Caco-2 (cell line): ENCODE results near the gene CYP11A1. TPM values are rescaled to one million over a fixed set of nuclear protein-coding genes. Genes with fewer than 3 reads are reported as not detected.

Source experiments
- BruUV-seq: library from RNA; stranded (reverse); fragments of 400-500 nt; replicated peaks from 2 replicates; lab custom pipeline; 2021; lab: Mats Ljungman, UMichigan
- CTCF ChIA-PET: fragments of 300-600 bp; sonication (Branson Sonifier 250); formaldehyde crosslinking; loops from one replicate; lab custom pipeline; 2022; ENCODE audit warnings: antibody characterized with exemption; lab: Charles Lee
- POLR2A ChIA-PET: fragments of 300-600 bp; sonication (Branson Sonifier 250); formaldehyde crosslinking; loops from one replicate; lab custom pipeline; 2022; ENCODE audit warnings: antibody characterized with exemption; lab: Charles Lee
- DNase-seq, 2 experiments: peaks; one replicate each; pipeline versions ENCODE4 v3.0.0 to v3.0.0-alpha.2; 2020 to 2022
- H3K27me3 ChIP-seq: replicated peaks from 2 replicates; pipeline ENCODE4 v1.6.0; 2011; ENCODE audit warnings: low read length; ENCODE audit not compliant: control insufficient read depth, insufficient read depth
- H3K36me3 ChIP-seq: 2 replicates; pipeline ENCODE4 v1.5.1; 2011; ENCODE audit warnings: low read length; ENCODE audit not compliant: control insufficient read depth, insufficient read depth
- H3K4me1 ChIP-seq: fragments of 250-450 bp; sonication (Bioruptor Pico); 2 replicates; pipeline ENCODE4 v1.5.1; 2020; ENCODE audit warnings: mild to moderate bottlenecking
- H3K4me3 ChIP-seq: 2 replicates; pipeline ENCODE4 v1.5.1; 2011; ENCODE audit warnings: low read depth, mild to moderate bottlenecking, control low read depth, low read length
- H3K9me3 ChIP-seq: fragments of 250-450 bp; sonication (Bioruptor Pico); 2 replicates; pipeline ENCODE4 v1.5.1; 2020; ENCODE audit warnings: mild to moderate bottlenecking, moderate library complexity
- H3K27ac Mint-ChIP-seq: one replicate; pipeline ENCODE4 v1.8.0; 2022; ENCODE audit warnings: mixed read lengths; ENCODE audit not compliant: unreplicated experiment
- H3K27me3 Mint-ChIP-seq: one replicate; pipeline ENCODE4 v1.8.0; 2022; ENCODE audit warnings: mixed read lengths; ENCODE audit not compliant: insufficient read depth, unreplicated experiment
- H3K36me3 Mint-ChIP-seq: one replicate; pipeline ENCODE4 v1.8.0; 2022; ENCODE audit warnings: mild to moderate bottlenecking, mixed read lengths; ENCODE audit not compliant: insufficient read depth, unreplicated experiment
- H3K4me1 Mint-ChIP-seq: one replicate; pipeline ENCODE4 v1.8.0; 2022; ENCODE audit warnings: low read depth, mixed read lengths; ENCODE audit not compliant: unreplicated experiment
- H3K4me3 Mint-ChIP-seq: one replicate; pipeline ENCODE4 v1.8.0; 2022; ENCODE audit warnings: mild to moderate bottlenecking, moderate library complexity, mixed read lengths; ENCODE audit not compliant: unreplicated experiment
- H3K9me3 Mint-ChIP-seq: one replicate; pipeline ENCODE4 v1.8.0; 2022; ENCODE audit warnings: mixed read lengths; ENCODE audit not compliant: unreplicated experiment
- CTCF ChIP-seq, 2 experiments: fragments of 200-600 bp in 1 of 2; IDR thresholded peaks; 1 replicate in 1 of 2; 2 replicates in 1 of 2; pipeline versions ENCODE4 v1.5.1 to v1.8.0; 2011 to 2022; ENCODE audit warnings: antibody characterized with exemption in 1 of 2, control low read depth in 1 of 2, inconsistent platforms in 1 of 2, low read depth in 1 of 2, low read length in 1 of 2, mild to moderate bottlenecking in 1 of 2, moderate library complexity in 1 of 2; ENCODE audit not compliant: insufficient read depth in 1 of 2, severe bottlenecking in 1 of 2, unreplicated experiment in 1 of 2
- intact Hi-C: fragments of 100-400 bp; cut with micrococcal nuclease; formaldehyde crosslinking; loops from one replicate; pipeline ENCODE4 v1.10.0; 2022; ENCODE audit not compliant: unreplicated experiment
- total RNA-seq: library from RNA; stranded (reverse); gene quantifications from 2 replicates; pipeline ENCODE4 v1.2.3, GENCODE V29; 2022

CYP11A1 gene
- total RNA-seq, 1 experiment from 2014 or later = not detected

- H3K27me3 Mint-ChIP-seq = peaks cover 3% of the 10 kb centered on the region
- ChIA-PET POLR2A (no interaction called here), CTCF (interaction anchor here (0.5 to 1.4 kb wide), 2 partner anchors 33 to 429 kb away, joined by 3 read pairs; no protein-coding TSS in a partner anchor)
- intact Hi-C loops = no loop called here
- no peaks in the 10 kb centered on the region for H3K9me3 ChIP-seq
- H3K4me1 ChIP-seq = 0 out of 2 replicates have a peak, but pooled peaks cover 7% of the 10 kb centered on the region
- DNase-seq = peak in 1 of 2 experiments; percentile 28
- no peaks in the 10 kb centered on the region for H3K4me1 Mint-ChIP-seq
- no peak overlapping the region for H3K27ac Mint-ChIP-seq
- TF ChIP-seq CTCF (IDR thresholded peaks at IDR 0.05; ENCODE audit: insufficient read depth in 1 of 2, low read depth in 1 of 2, low read length in 1 of 2, severe bottlenecking in 1 of 2, unreplicated experiment in 1 of 2) = no peak
- H3K36me3 Mint-ChIP-seq = no peaks in the 10 kb centered on the region
- no peaks in the 10 kb centered on the region for H3K9me3 Mint-ChIP-seq
- no peak overlapping the region for H3K4me3 ChIP-seq
- no peak overlapping the region for H3K4me3 Mint-ChIP-seq
- no peaks in the 10 kb centered on the region for H3K36me3 ChIP-seq
- no peaks in the 10 kb centered on the region for H3K27me3 ChIP-seq
- BruUV-seq = no TSS peak
These were observed 27.3 kb downstream of the CYP11A1 start for GRCh38 chr15:74340150-74340549.

GRCh38 chr15:74339371-74339770 lies 28.1 kb downstream of the CYP11A1 start:
- no peak for DNase-seq
- H3K4me3 Mint-ChIP-seq = no peak overlapping the region
- no peak overlapping the region for H3K4me3 ChIP-seq
- BruUV-seq = no TSS peak
- H3K9me3 Mint-ChIP-seq = no peaks in the 10 kb centered on the region
- H3K36me3 ChIP-seq = no peaks in the 10 kb centered on the region
- CTCF ChIA-PET = no interaction called here
- H3K9me3 ChIP-seq = no peaks in the 10 kb centered on the region
- no peak overlapping the region for H3K27ac Mint-ChIP-seq
- H3K27me3 Mint-ChIP-seq = peaks cover under 1% of the 10 kb centered on the region
- H3K4me1 Mint-ChIP-seq = no peaks in the 10 kb centered on the region
- no peaks in the 10 kb centered on the region for H3K27me3 ChIP-seq
- POLR2A ChIA-PET = no interaction called here
- no peaks in the 10 kb centered on the region for H3K36me3 Mint-ChIP-seq
- no peak for TF ChIP-seq CTCF (IDR thresholded peaks at IDR 0.05; ENCODE audit: insufficient read depth in 1 of 2, low read depth in 1 of 2, low read length in 1 of 2, severe bottlenecking in 1 of 2, unreplicated experiment in 1 of 2)
- intact Hi-C loops = no loop called here
- H3K4me1 ChIP-seq = 0 out of 2 replicates have a peak, but pooled peaks cover 7% of the 10 kb centered on the region

GRCh38 chr15:74338676-74339075 lies 28.8 kb downstream of the CYP11A1 start:
- POLR2A ChIA-PET = no interaction called here
- Mint-ChIP-seq H3K9me3 (no peaks in the 10 kb centered on the region), H3K36me3 (no peaks in the 10 kb centered on the region), H3K4me3 (no peak overlapping the region), H3K4me1 (no peaks in the 10 kb centered on the region), H3K27me3 (no peaks in the 10 kb centered on the region), H3K27ac (no peak overlapping the region)
- Histone ChIP-seq H3K36me3 (no peaks in the 10 kb centered on the region), H3K27me3 (no peaks in the 10 kb centered on the region), H3K4me3 (no peak overlapping the region), H3K9me3 (no peaks in the 10 kb centered on the region), H3K4me1 (0 out of 2 replicates have a peak, but pooled peaks cover 7% of the 10 kb centered on the region)
- no peak for TF ChIP-seq CTCF (IDR thresholded peaks at IDR 0.05; ENCODE audit: insufficient read depth in 1 of 2, low read depth in 1 of 2, low read length in 1 of 2, severe bottlenecking in 1 of 2, unreplicated experiment in 1 of 2)
- DNase-seq = no peak
- intact Hi-C loops = no loop called here
- CTCF ChIA-PET = no interaction called here
- BruUV-seq = no TSS peak
